Fibroblast of the conjunctiva (primary cell): ENCODE data around the gene PCDHB13.
"Not testable (repeated sequence)": the region's sequence is repeated elsewhere in the genome, so short reads cannot be mapped to it uniquely, and the experiment has no call there.

Source experiments
- DNase-seq: peaks from one replicate; pipeline ENCODE4 v3.0.0-alpha.2; 2010; ENCODE audit warnings: low read depth

PCDHB13 gene

GRCh38 chr5:141213656-141214339 lies at the start of gene PCDHB13:
Gene PCDHB13 (plus strand): TSS chr5:141213919. CDS start chr5:141214124, 205 bp downstream.
- DNase-seq: not testable (repeated sequence)

GRCh38 chr5:141172381-141173204 lies 41.1 kb upstream of the PCDHB13 start, which contains the start of gene PCDHB7:
Gene PCDHB7 (plus strand): TSS chr5:141172644. CDS start chr5:141172836, 192 bp downstream.
- no peak for DNase-seq

- DNase-seq: not testable (repeated sequence)
These were observed 39.2 kb upstream of the PCDHB13 start for GRCh38 chr5:141174291-141175104.

GRCh38 chr5:141175933-141176332 lies 37.8 kb upstream of the PCDHB13 start:
- no peak for DNase-seq

- not testable (repeated sequence) for DNase-seq
These were observed 36.0 kb upstream of the PCDHB13 start, which contains the start of gene PCDHB8 for GRCh38 chr5:141177577-141178191. Gene PCDHB8 (plus strand): TSS chr5:141177790. CDS start chr5:141178035, 245 bp downstream.

GRCh38 chr5:141179371-141179770 lies 34.3 kb upstream of the PCDHB13 start:
- not testable (repeated sequence) for DNase-seq

GRCh38 chr5:141179876-141180275 lies 33.8 kb upstream of the PCDHB13 start:
- not testable (repeated sequence) for DNase-seq

- no peak for DNase-seq
These were observed 33.4 kb upstream of the PCDHB13 start for GRCh38 chr5:141180313-141180712.

GRCh38 chr5:141182248-141182647 lies 31.5 kb upstream of the PCDHB13 start, which contains the start of gene PCDHB16:
Gene PCDHB16 (plus strand): TSS chr5:141182387. CDS start chr5:141182560, 173 bp downstream.
- no peak for DNase-seq

- DNase-seq: not testable (repeated sequence)
These were observed 29.4 kb upstream of the PCDHB13 start for GRCh38 chr5:141184117-141184855.

GRCh38 chr5:141186897-141187512 lies 26.7 kb upstream of the PCDHB13 start, which contains the start of gene PCDHB9:
Gene PCDHB9 (plus strand): TSS chr5:141187161. CDS start chr5:141187319, 158 bp downstream.
- DNase-seq: no peak

- DNase-seq: not testable (repeated sequence)
These were observed 25.0 kb upstream of the PCDHB13 start for GRCh38 chr5:141188682-141189081.

- DNase-seq: not testable (repeated sequence)
These were observed 24.6 kb upstream of the PCDHB13 start for GRCh38 chr5:141189131-141189530.

- no peak for DNase-seq
These were observed 21.5 kb upstream of the PCDHB13 start, which contains the start of gene PCDHB10 for GRCh38 chr5:141192110-141192725. Gene PCDHB10 (plus strand): TSS chr5:141192353. CDS start chr5:141192553, 200 bp downstream.

GRCh38 chr5:141194332-141194731 lies 19.4 kb upstream of the PCDHB13 start:
- not testable (repeated sequence) for DNase-seq

GRCh38 chr5:141196363-141196762 lies 17.4 kb upstream of the PCDHB13 start:
- DNase-seq: no peak

- no peak for DNase-seq
These were observed 14.1 kb upstream of the PCDHB13 start, which contains the start of gene PCDHB11 for GRCh38 chr5:141199359-141200235. Gene PCDHB11 (plus strand): TSS chr5:141199627. CDS start chr5:141199775, 148 bp downstream.

- not testable (repeated sequence) for DNase-seq
These were observed 12.6 kb upstream of the PCDHB13 start for GRCh38 chr5:141201126-141201525.
